SK-N-SH treated with all-trans-retinoic acid at 6 μM for 48 hours (cell line): Measurements from ENCODE around the gene RABGAP1L.

Experiments
- ARNTL ChIP-seq: fragments of 450-650 bp; formaldehyde crosslinking; IDR thresholded peaks from 2 replicates; pipeline ENCODE4 v1.5.0; 2020; ENCODE audit warnings: low read depth, mild to moderate bottlenecking, moderate library complexity, borderline replicate concordance
- CSDC2 ChIP-seq: fragments of 250-450 bp; sonication (Bioruptor Pico); IDR thresholded peaks from 2 replicates; pipeline ENCODE4 v1.5.0; 2020; ENCODE audit warnings: mild to moderate bottlenecking, moderate library complexity
- RARB ChIP-seq: fragments of 250-450 bp; sonication (Bioruptor Pico); IDR thresholded peaks from 2 replicates; pipeline ENCODE4 v1.8.0; 2021; ENCODE audit warnings: mild to moderate bottlenecking, moderate library complexity
- TCF4 ChIP-seq: fragments of 250-450 bp; sonication (Bioruptor Pico); IDR thresholded peaks from 2 replicates; pipeline ENCODE4 v1.8.0; 2021; ENCODE audit warnings: mild to moderate bottlenecking, moderate library complexity, borderline replicate concordance
- ZFP3 ChIP-seq: fragments of 250-450 bp; sonication (Bioruptor Pico); IDR thresholded peaks from 2 replicates; pipeline ENCODE4 v1.5.0; 2020; ENCODE audit warnings: mild to moderate bottlenecking, moderate library complexity
- ZFP30 ChIP-seq: fragments of 450-650 bp; formaldehyde crosslinking; IDR thresholded peaks from 2 replicates; pipeline ENCODE4 v1.5.0; 2022; ENCODE audit warnings: mild to moderate bottlenecking, moderate library complexity
- ZNF565 ChIP-seq: fragments of 450-650 bp; formaldehyde crosslinking; conservative IDR thresholded peaks from 2 replicates; pipeline ENCODE4 v1.5.0; 2020; ENCODE audit warnings: low read depth, mild to moderate bottlenecking, moderate library complexity
- TF ChIP-seq, protein P1 (sequence below): fragments of 250-450 bp; sonication (Bioruptor Pico); IDR thresholded peaks from 2 replicates; pipeline ENCODE4 v1.8.0; 2020; ENCODE audit warnings: mild to moderate bottlenecking, moderate library complexity, borderline replicate concordance

DNA sequence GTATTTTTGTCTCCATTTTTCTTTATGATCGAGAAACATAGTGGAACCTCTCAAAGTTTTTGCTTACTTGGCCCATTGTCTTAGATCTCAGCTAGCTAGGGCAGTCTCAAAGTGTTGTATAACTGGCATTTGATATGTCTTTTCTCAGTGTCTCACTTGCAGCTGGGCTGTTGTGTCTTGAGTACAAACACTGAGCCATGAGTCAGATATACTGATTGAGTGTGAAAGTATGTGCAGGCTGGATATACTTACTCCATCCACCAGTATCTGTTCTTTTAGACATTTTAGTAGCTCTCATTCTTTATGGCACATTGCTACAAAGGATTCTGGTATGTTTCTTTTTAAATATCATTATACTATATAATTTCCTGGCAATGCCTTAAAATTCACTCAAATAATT is 274.1 kb downstream of the RABGAP1L start:
- TF ChIP-seq CSDC2 = no peak
- TF ChIP-seq TCF4 (CRISPR knock-in tag) = no peak
- no peak for TF ChIP-seq RARB (CRISPR knock-in tag)
- TF ChIP-seq, protein P1, sequence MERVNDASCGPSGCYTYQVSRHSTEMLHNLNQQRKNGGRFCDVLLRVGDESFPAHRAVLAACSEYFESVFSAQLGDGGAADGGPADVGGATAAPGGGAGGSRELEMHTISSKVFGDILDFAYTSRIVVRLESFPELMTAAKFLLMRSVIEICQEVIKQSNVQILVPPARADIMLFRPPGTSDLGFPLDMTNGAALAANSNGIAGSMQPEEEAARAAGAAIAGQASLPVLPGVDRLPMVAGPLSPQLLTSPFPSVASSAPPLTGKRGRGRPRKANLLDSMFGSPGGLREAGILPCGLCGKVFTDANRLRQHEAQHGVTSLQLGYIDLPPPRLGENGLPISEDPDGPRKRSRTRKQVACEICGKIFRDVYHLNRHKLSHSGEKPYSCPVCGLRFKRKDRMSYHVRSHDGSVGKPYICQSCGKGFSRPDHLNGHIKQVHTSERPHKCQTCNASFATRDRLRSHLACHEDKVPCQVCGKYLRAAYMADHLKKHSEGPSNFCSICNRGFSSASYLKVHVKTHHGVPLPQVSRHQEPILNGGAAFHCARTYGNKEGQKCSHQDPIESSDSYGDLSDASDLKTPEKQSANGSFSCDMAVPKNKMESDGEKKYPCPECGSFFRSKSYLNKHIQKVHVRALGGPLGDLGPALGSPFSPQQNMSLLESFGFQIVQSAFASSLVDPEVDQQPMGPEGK (CRISPR knock-in tag) = no peak
- TF ChIP-seq ZFP3 (CRISPR knock-in tag) = no peak
- no peak for TF ChIP-seq ZFP30 (CRISPR knock-in tag)
- TF ChIP-seq ARNTL = no peak
- no peak for TF ChIP-seq ZNF565 (CRISPR knock-in tag)
